Memory B cell (primary cell): ENCODE measurements around the gene PLEKHH2.
"Not testable (repeated sequence)": the region's sequence is repeated elsewhere in the genome, so short reads cannot be mapped to it uniquely, and the experiment has no call there.

ENCODE experiments used
- ATAC-seq: fragments of 150-1000 bp; cut with Tn5 transposase; 2 replicates; pipeline ENCODE4 v1.10.0; 2021; ENCODE audit warnings: low read depth, mild to moderate bottlenecking, moderate library complexity
- DNase-seq, 2 donors: peaks; one replicate each; pipeline ENCODE4 v3.0.0; 2022; ENCODE audit warnings: low spot score in 2 of 2
- H3K27ac Mint-ChIP-seq: one replicate; pipeline ENCODE4 v1.8.0; 2022; ENCODE audit warnings: mild to moderate bottlenecking, moderate library complexity, mixed read lengths
- H3K27me3 Mint-ChIP-seq: one replicate; pipeline ENCODE4 v1.8.0; 2022; ENCODE audit warnings: mixed read lengths
- H3K36me3 Mint-ChIP-seq: one replicate; pipeline ENCODE4 v1.8.0; 2022; ENCODE audit warnings: mild to moderate bottlenecking, mixed read lengths
- H3K4me1 Mint-ChIP-seq: one replicate; pipeline ENCODE4 v1.8.0; 2022; ENCODE audit warnings: mixed read lengths
- H3K4me3 Mint-ChIP-seq: one replicate; pipeline ENCODE4 v1.8.0; 2022; ENCODE audit warnings: mild to moderate bottlenecking, moderate library complexity, mixed read lengths
- H3K9me3 Mint-ChIP-seq: one replicate; pipeline ENCODE4 v1.8.0; 2022; ENCODE audit warnings: mixed read lengths

Gene PLEKHH2

GRCh38 chr2:43637030-43637803 is at the start of gene PLEKHH2:
TSS of gene PLEKHH2 (plus strand) at chr2:43637260. CDS start at chr2:43644674, 7,414 bp downstream.
- DNase-seq (peak; percentile 83 to 88), ATAC-seq (peak; percentile 100)
- H3K4me1 Mint-ChIP-seq, result peaks cover 14% of the 10 kb centered on the region
- peaks cover 30% of the 10 kb centered on the region for H3K27me3 Mint-ChIP-seq
- peaks cover 2% of the 10 kb centered on the region for H3K9me3 Mint-ChIP-seq
- peak within 1 kb of the TSS; percentile 39 for H3K27ac Mint-ChIP-seq
- peaks cover 1% of the 10 kb centered on the region for H3K36me3 Mint-ChIP-seq
- peak within 1 kb of the TSS; percentile 94 for H3K4me3 Mint-ChIP-seq

DNA sequence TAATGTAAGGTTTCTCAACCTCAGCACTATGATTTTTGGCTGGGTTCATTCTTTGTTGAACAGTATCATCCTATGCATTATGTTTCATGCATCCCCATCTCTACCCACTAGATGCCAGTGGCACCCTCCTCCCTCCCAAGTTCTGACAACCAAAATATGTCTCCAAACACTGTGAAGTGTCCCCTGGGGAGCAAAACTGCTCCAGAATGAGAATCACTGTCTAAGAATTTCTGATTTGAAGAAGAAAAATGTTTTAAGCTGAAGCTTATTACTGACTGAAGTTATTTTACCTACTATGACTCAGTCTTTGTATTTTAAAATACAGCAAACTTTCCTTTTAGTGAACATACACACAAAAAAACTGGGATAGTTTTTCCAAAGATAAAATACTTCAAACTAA is 44.6 kb upstream of the PLEKHH2 start:
- no peaks in the 10 kb centered on the region for H3K9me3 Mint-ChIP-seq
- no peak overlapping the region for H3K27ac Mint-ChIP-seq
- H3K36me3 Mint-ChIP-seq, result no peaks in the 10 kb centered on the region
- no peak overlapping the region for H3K4me3 Mint-ChIP-seq
- H3K27me3 Mint-ChIP-seq, result no peaks in the 10 kb centered on the region
- H3K4me1 Mint-ChIP-seq, result peaks cover 18% of the 10 kb centered on the region
- ATAC-seq, result no peak
- DNase-seq, result no peak

DNA sequence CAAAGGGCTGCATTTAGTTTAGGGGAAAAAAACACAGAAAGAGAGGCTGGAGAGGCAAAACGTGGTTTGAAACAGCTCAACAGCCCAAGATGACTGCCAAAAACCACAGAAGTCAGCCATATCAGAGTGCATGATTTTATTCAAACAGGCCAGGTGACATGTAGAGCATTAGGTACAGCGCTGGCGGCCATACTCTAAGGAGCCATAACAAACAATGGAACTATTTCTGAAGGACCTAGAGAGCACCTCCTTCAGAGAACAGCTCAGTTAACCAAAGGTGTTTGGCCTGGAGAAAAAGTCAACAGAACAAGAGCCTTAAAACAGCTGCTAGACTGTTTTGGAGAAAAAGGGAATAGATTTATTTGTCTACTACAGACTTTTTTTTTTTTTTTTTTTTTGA is 43.8 kb upstream of the PLEKHH2 start:
- Mint-ChIP-seq H3K9me3 (no peaks in the 10 kb centered on the region), H3K4me1 (peaks cover 18% of the 10 kb centered on the region), H3K4me3 (no peak overlapping the region), H3K36me3 (no peaks in the 10 kb centered on the region), H3K27me3 (no peaks in the 10 kb centered on the region), H3K27ac (no peak overlapping the region)
- ATAC-seq (no peak), DNase-seq (no peak)

- Mint-ChIP-seq H3K27ac (peak overlapping the region; percentile 98), H3K4me1 (peaks cover 18% of the 10 kb centered on the region), H3K36me3 (no peaks in the 10 kb centered on the region), H3K4me3 (peak overlapping the region; percentile 93), H3K9me3 (no peaks in the 10 kb centered on the region), H3K27me3 (no peaks in the 10 kb centered on the region)
- no peak for DNase-seq
- no peak for ATAC-seq
Measured at GRCh38 chr2:43594875-43595274, 42.2 kb upstream of the PLEKHH2 start.

- DNase-seq, result peak; percentile 92 to 96
- Mint-ChIP-seq H3K4me3 (peak within 1 kb of the TSS; percentile 93), H3K27ac (peak within 1 kb of the TSS; percentile 98), H3K4me1 (peaks cover 18% of the 10 kb centered on the region), H3K9me3 (no peaks in the 10 kb centered on the region), H3K36me3 (no peaks in the 10 kb centered on the region), H3K27me3 (no peaks in the 10 kb centered on the region)
- ATAC-seq, result peak; percentile 95
Measured at GRCh38 chr2:43595603-43596412, 41.3 kb upstream of the PLEKHH2 start, which contains the start of gene THADA. TSS of gene THADA (minus strand) at chr2:43596038. CDS start at chr2:43592392, 3,646 bp downstream.

- not testable (repeated sequence) for ATAC-seq, H3K27ac Mint-ChIP-seq, H3K9me3 Mint-ChIP-seq, DNase-seq, H3K27me3 Mint-ChIP-seq, H3K4me3 Mint-ChIP-seq, H3K4me1 Mint-ChIP-seq, H3K36me3 Mint-ChIP-seq
Measured at GRCh38 chr2:43600596-43600995, 36.5 kb upstream of the PLEKHH2 start.

GRCh38 chr2:43604674-43605073 is 32.4 kb upstream of the PLEKHH2 start:
- H3K4me3 Mint-ChIP-seq, result no peak overlapping the region
- no peak for DNase-seq
- no peaks in the 10 kb centered on the region for H3K36me3 Mint-ChIP-seq
- H3K27ac Mint-ChIP-seq, result no peak overlapping the region
- peaks cover 4% of the 10 kb centered on the region for H3K4me1 Mint-ChIP-seq
- H3K9me3 Mint-ChIP-seq, result no peaks in the 10 kb centered on the region
- H3K27me3 Mint-ChIP-seq, result peaks cover 3% of the 10 kb centered on the region
- ATAC-seq, result no peak

DNA sequence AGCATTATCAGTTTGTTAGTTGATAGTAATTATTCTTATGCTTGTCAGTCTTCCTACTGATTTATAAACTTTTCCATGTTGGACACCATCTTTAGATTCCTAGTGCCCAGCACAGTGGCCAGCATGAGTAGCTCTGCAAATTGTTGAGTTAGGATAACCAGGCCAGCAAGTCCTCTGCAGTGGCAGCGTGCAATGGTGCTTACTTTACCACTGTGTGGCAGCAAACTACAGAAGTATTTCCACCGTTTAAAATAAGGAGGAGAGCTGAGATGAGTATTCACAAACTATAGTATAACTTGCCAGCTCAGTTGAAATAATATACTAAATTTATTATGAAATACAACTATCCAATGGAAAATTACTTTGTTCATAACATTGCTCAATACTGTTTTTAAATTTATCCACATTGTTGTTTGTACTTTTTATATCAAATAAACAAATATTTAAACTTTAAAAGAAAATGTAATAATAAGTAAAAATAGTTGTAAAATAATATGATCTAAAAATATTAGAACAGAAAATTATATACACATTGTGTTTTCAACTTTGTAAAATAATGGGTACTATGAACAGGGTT is 31.9 kb upstream of the PLEKHH2 start:
- H3K4me3 Mint-ChIP-seq, result no peak overlapping the region
- H3K36me3 Mint-ChIP-seq, result no peaks in the 10 kb centered on the region
- peak; percentile 65 for ATAC-seq
- H3K27me3 Mint-ChIP-seq, result peaks cover 3% of the 10 kb centered on the region
- H3K4me1 Mint-ChIP-seq, result peaks cover 4% of the 10 kb centered on the region
- DNase-seq, result no peak
- no peak overlapping the region for H3K27ac Mint-ChIP-seq
- no peaks in the 10 kb centered on the region for H3K9me3 Mint-ChIP-seq

DNA sequence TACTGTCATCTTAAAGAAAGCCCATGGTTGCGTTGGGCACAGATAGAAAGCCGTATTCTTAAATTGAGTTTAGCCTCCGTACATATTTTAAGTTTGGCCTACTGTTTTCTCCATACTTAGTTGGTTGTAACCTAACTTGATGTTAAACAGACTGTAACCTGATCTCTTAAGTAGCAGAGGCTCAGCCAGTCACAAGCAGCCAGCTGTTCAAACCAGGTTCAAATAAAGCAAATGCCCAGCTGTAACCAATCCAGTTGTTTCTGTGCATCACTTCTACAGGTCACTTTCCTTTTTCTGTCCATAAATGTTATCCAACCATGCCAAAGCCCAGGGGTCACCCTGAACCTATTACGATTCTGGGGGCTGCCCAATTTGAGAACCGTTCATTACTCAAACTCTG is 31.2 kb upstream of the PLEKHH2 start:
- Mint-ChIP-seq H3K4me1 (peaks cover 4% of the 10 kb centered on the region), H3K9me3 (no peaks in the 10 kb centered on the region), H3K27ac (no peak overlapping the region), H3K36me3 (no peaks in the 10 kb centered on the region), H3K27me3 (peaks cover 3% of the 10 kb centered on the region), H3K4me3 (no peak overlapping the region)
- DNase-seq, result no peak
- no peak for ATAC-seq

GRCh38 chr2:43609290-43609918 is 27.7 kb upstream of the PLEKHH2 start:
- Mint-ChIP-seq H3K9me3 (no peaks in the 10 kb centered on the region), H3K27me3 (peaks cover 5% of the 10 kb centered on the region), H3K4me3 (no peak overlapping the region), H3K4me1 (peaks cover 6% of the 10 kb centered on the region), H3K36me3 (no peaks in the 10 kb centered on the region), H3K27ac (no peak overlapping the region)
- ATAC-seq (peak; percentile 62), DNase-seq (peak; percentile 14 to 26)

DNA sequence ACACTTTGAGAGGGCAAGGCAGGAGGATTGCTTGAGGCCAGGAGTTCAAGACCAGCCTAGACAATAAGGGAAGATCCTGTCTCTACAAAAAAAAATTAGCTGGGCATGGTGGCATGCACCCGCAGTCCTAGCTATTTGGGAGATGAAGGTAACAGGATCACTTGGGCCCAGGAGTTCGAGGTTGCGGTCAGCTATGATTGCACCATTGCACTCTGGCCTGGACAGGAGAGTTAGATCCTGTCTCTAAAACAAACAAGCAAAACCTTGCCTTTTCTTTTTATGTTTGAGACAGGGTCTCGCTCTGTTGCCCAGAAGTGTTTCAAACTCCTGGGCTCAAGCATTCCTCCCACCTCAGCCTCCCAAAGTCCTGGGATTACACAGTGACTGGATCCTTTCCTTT is 26.7 kb upstream of the PLEKHH2 start:
- Mint-ChIP-seq H3K4me3 (no peak overlapping the region), H3K27ac (no peak overlapping the region), H3K27me3 (peaks cover 5% of the 10 kb centered on the region), H3K9me3 (no peaks in the 10 kb centered on the region), H3K36me3 (no peaks in the 10 kb centered on the region), H3K4me1 (peaks cover 6% of the 10 kb centered on the region)
- ATAC-seq, result no peak
- no peak for DNase-seq

DNA sequence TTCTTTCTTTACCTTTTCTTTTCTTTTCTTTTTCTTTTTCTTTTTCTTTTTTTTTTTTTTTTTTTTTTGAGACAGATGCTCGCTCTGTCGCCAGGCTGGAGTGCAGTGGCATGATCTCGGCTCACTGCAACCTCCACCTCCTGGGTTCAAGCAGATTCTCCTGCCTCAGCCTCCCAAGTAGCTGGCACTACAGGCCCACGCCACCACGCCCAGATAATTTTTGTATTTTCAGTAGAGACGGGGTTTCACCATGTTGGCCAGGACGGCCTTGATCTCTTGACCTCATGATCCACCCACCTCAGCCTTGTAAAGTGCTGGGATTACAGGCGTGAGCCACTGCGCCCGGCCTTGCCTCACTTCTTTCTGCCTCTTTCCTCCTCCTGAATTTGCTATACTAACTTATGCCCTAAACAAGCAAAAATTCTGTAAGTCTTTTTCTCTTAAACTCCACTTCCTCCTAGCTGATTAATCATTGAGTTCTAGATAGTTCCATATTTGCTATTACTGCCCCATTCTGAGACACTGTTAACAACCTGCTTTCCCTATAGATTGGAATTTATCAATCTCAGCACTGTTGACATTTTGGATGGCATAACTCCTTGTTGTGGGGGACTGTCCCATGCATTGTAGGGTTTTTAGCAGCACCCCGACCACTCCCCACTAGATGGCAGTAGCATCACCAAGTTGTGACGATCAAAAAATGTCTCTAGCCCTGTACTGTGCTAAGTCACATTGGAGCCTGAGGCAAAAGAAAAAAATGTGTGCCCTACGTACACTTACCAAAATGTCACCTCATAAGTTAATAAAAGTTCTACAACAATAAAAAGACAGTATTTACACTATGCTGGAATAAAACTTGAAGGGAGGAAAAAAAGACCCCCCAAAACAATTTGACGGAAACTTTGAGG is 24.8 kb upstream of the PLEKHH2 start:
- H3K9me3 Mint-ChIP-seq, result no peaks in the 10 kb centered on the region
- no peak overlapping the region for H3K4me3 Mint-ChIP-seq
- DNase-seq (peak; percentile 68 to 76), ATAC-seq (peak; percentile 97)
- H3K27me3 Mint-ChIP-seq, result peaks cover 6% of the 10 kb centered on the region
- H3K4me1 Mint-ChIP-seq, result peaks cover 6% of the 10 kb centered on the region
- no peak overlapping the region for H3K27ac Mint-ChIP-seq
- no peaks in the 10 kb centered on the region for H3K36me3 Mint-ChIP-seq

DNA sequence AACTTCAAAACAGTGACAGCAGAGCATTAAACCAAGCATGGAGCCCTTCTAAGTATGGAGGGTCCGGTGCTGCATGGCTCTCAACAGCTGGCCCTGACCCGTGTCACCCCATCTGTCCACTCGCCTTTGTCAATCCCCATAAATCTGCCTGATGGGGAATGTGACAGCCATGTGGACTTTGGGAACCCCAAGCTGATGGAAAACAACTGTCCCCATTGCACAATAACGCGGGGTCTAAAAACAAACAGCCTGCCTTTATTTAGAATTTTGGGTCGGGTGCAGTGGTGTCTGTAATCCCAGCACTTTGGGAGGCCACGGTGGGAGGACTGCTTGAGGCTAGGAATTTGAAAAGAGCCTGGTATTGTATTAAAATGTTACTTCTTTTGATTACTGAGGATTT is 24.1 kb upstream of the PLEKHH2 start:
- H3K27me3 Mint-ChIP-seq, result peaks cover 6% of the 10 kb centered on the region
- H3K4me3 Mint-ChIP-seq, result no peak overlapping the region
- H3K27ac Mint-ChIP-seq, result no peak overlapping the region
- DNase-seq, result no peak
- no peaks in the 10 kb centered on the region for H3K9me3 Mint-ChIP-seq
- peaks cover 6% of the 10 kb centered on the region for H3K4me1 Mint-ChIP-seq
- no peak for ATAC-seq
- no peaks in the 10 kb centered on the region for H3K36me3 Mint-ChIP-seq
